ENCODE results near the gene LRRC45. TPM values are rescaled to one million over a fixed set of nuclear protein-coding genes. Genes with fewer than 3 reads are reported as not detected.

The LRRC45 gene
- polyA plus RNA-seq, 2 donors, result 10.6 to 17.2 TPM

GRCh38 chr17:82079001-82079677, 56.0 kb downstream of the LRRC45 start:
- Histone ChIP-seq H3K36me3 (ENCODE audit: control insufficient read depth in 2 of 2, insufficient read depth in 2 of 2, low read length in 1 of 2) (peaks cover 20 to 53% of the 10 kb centered on the region in 2 donors), H3K27ac (ENCODE audit: low read depth in 2 of 2, low read length in 1 of 2) (no peak overlapping the region), H3K4me1 (ENCODE audit: control insufficient read depth in 2 of 2, insufficient read depth in 2 of 2, low read length in 1 of 2) (no peaks in the 10 kb centered on the region), H3K27me3 (ENCODE audit: control insufficient read depth in 1 of 2, insufficient read depth in 2 of 2, low read length in 2 of 2) (no peaks in the 10 kb centered on the region), H3K9me3 (ENCODE audit: control insufficient read depth in 2 of 2, insufficient read depth in 1 of 2, low read depth in 1 of 2, low read length in 1 of 2) (no peaks in the 10 kb centered on the region), H3K4me3 (ENCODE audit: low read depth in 1 of 2, low read length in 2 of 2) (no peak overlapping the region)
- 91 to 95% methylated on average over 46 to 47 of the region's 47 CpGs for WGBS, 2 donors

GRCh38 chr17:82080048-82080788, 57.1 kb downstream of the LRRC45 start:
- Histone ChIP-seq H3K36me3 (ENCODE audit: control insufficient read depth in 2 of 2, insufficient read depth in 2 of 2, low read length in 1 of 2) (peaks cover 21 to 63% of the 10 kb centered on the region in 2 donors), H3K4me3 (ENCODE audit: low read depth in 1 of 2, low read length in 2 of 2) (no peak overlapping the region), H3K9me3 (ENCODE audit: control insufficient read depth in 2 of 2, insufficient read depth in 1 of 2, low read depth in 1 of 2, low read length in 1 of 2) (no peaks in the 10 kb centered on the region), H3K27ac (ENCODE audit: low read depth in 2 of 2, low read length in 1 of 2) (no peak overlapping the region), H3K4me1 (ENCODE audit: control insufficient read depth in 2 of 2, insufficient read depth in 2 of 2, low read length in 1 of 2) (no peaks in the 10 kb centered on the region), H3K27me3 (ENCODE audit: control insufficient read depth in 1 of 2, insufficient read depth in 2 of 2, low read length in 2 of 2) (no peaks in the 10 kb centered on the region)
- 89 to 91% methylated on average over 36 of the region's 36 CpGs for WGBS, 2 donors

Other genes starting within 250 kb of the LRRC45 start
- gene GCGR, start 219.2 kb upstream of the LRRC45 start, polyA plus RNA-seq, result under 1 TPM; 0.11 to 0.14 TPM
- 10 to 100 TPM; 24.7 to 32.3 TPM for gene MCRIP1, start 190.0 kb upstream of the LRRC45 start, polyA plus RNA-seq
- gene PPP1R27, start 188.3 kb upstream of the LRRC45 start, polyA plus RNA-seq, result under 1 TPM; 0.25 to 0.98 TPM
- 100 to 1,000 TPM; 582 to 595 TPM for gene P4HB, start 162.8 kb upstream of the LRRC45 start, polyA plus RNA-seq
- gene ARHGDIA, start 152.0 kb upstream of the LRRC45 start, polyA plus RNA-seq, result 100 to 1,000 TPM; 201 to 209 TPM
- 10 to 100 TPM; 16.3 to 61.0 TPM for gene ALYREF, start 131.7 kb upstream of the LRRC45 start, polyA plus RNA-seq
- 100 to 1,000 TPM; 127 to 187 TPM for gene ANAPC11, start 131.6 kb upstream of the LRRC45 start, polyA plus RNA-seq
- under 1 TPM; 0.33 to 0.49 TPM for gene NPB, start 121.1 kb upstream of the LRRC45 start, polyA plus RNA-seq
- gene PCYT2, start 111.9 kb upstream of the LRRC45 start, polyA plus RNA-seq, result 10 to 100 TPM; 23.1 to 46.5 TPM
- gene SIRT7, start 105.1 kb upstream of the LRRC45 start, polyA plus RNA-seq, result 10 to 100 TPM; 64.9 to 84.0 TPM
- gene MAFG, start 95.6 kb upstream of the LRRC45 start, polyA plus RNA-seq, result 10 to 100 TPM; 10.3 to 11.9 TPM
- gene PYCR1, start 86.0 kb upstream of the LRRC45 start, polyA plus RNA-seq, result 10 to 100 TPM in 1 of 2 donors, 1 to 10 TPM in 1; 6.5 to 18.1 TPM
- not detected for gene MYADML2, start 76.1 kb upstream of the LRRC45 start, polyA plus RNA-seq
- gene NOTUM, start 62.1 kb upstream of the LRRC45 start, polyA plus RNA-seq, result under 1 TPM; 0.07 to 0.08 TPM
- 10 to 100 TPM; 19.1 to 29.8 TPM for gene ASPSCR1, start 45.7 kb upstream of the LRRC45 start, polyA plus RNA-seq
- gene CENPX, start 427 bp upstream of the LRRC45 start, polyA plus RNA-seq, result 100 to 1,000 TPM in 1 of 2 donors, 10 to 100 TPM in 1; 86.8 to 117 TPM
- 1 to 10 TPM; 7.1 to 9.6 TPM for gene RAC3, start 8.4 kb downstream of the LRRC45 start, polyA plus RNA-seq
- 100 to 1,000 TPM; 136 to 145 TPM for gene DCXR, start 14.4 kb downstream of the LRRC45 start, polyA plus RNA-seq
- 10 to 100 TPM; 27.4 to 36.4 TPM for gene RFNG, start 28.5 kb downstream of the LRRC45 start, polyA plus RNA-seq
- 10 to 100 TPM; 61.7 to 65.8 TPM for gene GPS1, start 28.6 kb downstream of the LRRC45 start, polyA plus RNA-seq
- 100 to 1,000 TPM; 118 to 182 TPM for gene DUS1L, start 42.5 kb downstream of the LRRC45 start, polyA plus RNA-seq
- 10 to 100 TPM; 92.2 to 95.9 TPM for gene FASN, start 74.9 kb downstream of the LRRC45 start, polyA plus RNA-seq
- gene CCDC57, start 189.5 kb downstream of the LRRC45 start, polyA plus RNA-seq, result 10 to 100 TPM; 16.3 to 33.7 TPM
- 10 to 100 TPM; 17.5 to 41.0 TPM for gene SLC16A3, start 205.7 kb downstream of the LRRC45 start, polyA plus RNA-seq

Measured in esophagus (tissue), 2 donors.